ENCODE measurements around the gene KHK. TPM values are rescaled to one million over a fixed set of nuclear protein-coding genes. Genes with fewer than 3 reads are reported as not detected.

Gene KHK
- total RNA-seq, 1 experiment from 2014 or later = 9.3 TPM

- peaks cover 5% of the 10 kb centered on the region; the same call in 1 of the 2 replicates for H3K4me1 ChIP-seq
- intact Hi-C loops (cut with micrococcal nuclease; ENCODE audit: unreplicated experiment) = no loop called here
- BruUV-seq (replicated peaks) = TSS peak; percentile 47
- Mint-ChIP-seq H3K27me3 (ENCODE audit: insufficient read depth, unreplicated experiment) (no peaks in the 10 kb centered on the region), H3K27ac (ENCODE audit: unreplicated experiment) (peak overlapping the region; percentile 93), H3K4me3 (ENCODE audit: unreplicated experiment) (peak overlapping the region; percentile 86), H3K4me1 (ENCODE audit: low read depth, unreplicated experiment) (peaks cover 6% of the 10 kb centered on the region), H3K36me3 (ENCODE audit: insufficient read depth, unreplicated experiment) (peaks cover 35% of the 10 kb centered on the region), H3K9me3 (ENCODE audit: unreplicated experiment) (no peaks in the 10 kb centered on the region)
- TF ChIP-seq CTCF (IDR thresholded peaks at IDR 0.05; ENCODE audit: insufficient read depth in 1 of 2, low read depth in 1 of 2, low read length in 1 of 2, severe bottlenecking in 1 of 2, unreplicated experiment in 1 of 2) = no peak
- no peaks in the 10 kb centered on the region for H3K27me3 ChIP-seq (replicated peaks; ENCODE audit: control insufficient read depth, insufficient read depth, low read length)
- no peak for DNase-seq
- H3K4me3 ChIP-seq (ENCODE audit: low read depth, low read length) = peak overlapping the region; percentile 64
- no peaks in the 10 kb centered on the region; the same call in 1 of the 2 replicates for H3K36me3 ChIP-seq (ENCODE audit: control insufficient read depth, insufficient read depth, low read length)
- ChIA-PET CTCF (interaction anchor here (0.6 to 2.1 kb wide), 9 partner anchors 19 to 187 kb away, joined by 3 to 22 read pairs (median 4); no protein-coding TSS in a partner anchor), POLR2A (interaction anchor here (1.6 kb wide), 1 partner anchor 58 kb away, joined by 7 read pairs; no protein-coding TSS in a partner anchor)
- H3K9me3 ChIP-seq = no peaks in the 10 kb centered on the region
Measured at GRCh38 chr2:27133195-27133875, 46.8 kb downstream of the KHK start.

GRCh38 chr2:27133905-27134780 lies 47.6 kb downstream of the KHK start, which contains the start of gene PREB:
Gene PREB, minus strand, starts transcription at chr2:27134636. Its CDS starts 215 bp downstream, at chr2:27134421.
- intact Hi-C loops (cut with micrococcal nuclease; ENCODE audit: unreplicated experiment) = loop anchor here (2.0 kb wide), 1 partner anchor 35 kb away; no protein-coding TSS in a partner anchor
- Mint-ChIP-seq H3K27me3 (ENCODE audit: insufficient read depth, unreplicated experiment) (no peaks in the 10 kb centered on the region), H3K4me3 (ENCODE audit: unreplicated experiment) (peak within 1 kb of the TSS; percentile 86), H3K27ac (ENCODE audit: unreplicated experiment) (peak within 1 kb of the TSS; percentile 93), H3K36me3 (ENCODE audit: insufficient read depth, unreplicated experiment) (peaks cover 35% of the 10 kb centered on the region), H3K4me1 (ENCODE audit: low read depth, unreplicated experiment) (peaks cover 6% of the 10 kb centered on the region), H3K9me3 (ENCODE audit: unreplicated experiment) (no peaks in the 10 kb centered on the region)
- no peaks in the 10 kb centered on the region for H3K27me3 ChIP-seq (replicated peaks; ENCODE audit: control insufficient read depth, insufficient read depth, low read length)
- H3K4me1 ChIP-seq = peaks cover 5% of the 10 kb centered on the region; the same call in 1 of the 2 replicates
- ChIA-PET POLR2A (interaction anchor here (1.2 to 1.6 kb wide), 2 partner anchors 11 to 57 kb away, joined by 7 to 8 read pairs; partner anchors contain the start of gene ABHD1), CTCF (interaction anchor here (0.6 to 2.1 kb wide), 11 partner anchors 18 to 164 kb away, joined by 3 to 22 read pairs (median 4); partner anchors contain the start of genes ATRAID and SLC5A6)
- no TSS peak for BruUV-seq (replicated peaks)
- H3K4me3 ChIP-seq (ENCODE audit: low read depth, low read length) = peak within 1 kb of the TSS; percentile 64
- DNase-seq = peak; percentile 97 to 99
- peak in 1 of 2 experiments; percentile 47 for TF ChIP-seq CTCF (IDR thresholded peaks at IDR 0.05; ENCODE audit: insufficient read depth in 1 of 2, low read depth in 1 of 2, low read length in 1 of 2, severe bottlenecking in 1 of 2, unreplicated experiment in 1 of 2)
- no peaks in the 10 kb centered on the region; the same call in 1 of the 2 replicates for H3K36me3 ChIP-seq (ENCODE audit: control insufficient read depth, insufficient read depth, low read length)
- no peaks in the 10 kb centered on the region for H3K9me3 ChIP-seq
